ENCODE data around the gene NCK2.

- no peak for TF ChIP-seq CTCF (IDR thresholded peaks at IDR 0.05 in 2 of 3, conservative IDR thresholded peaks at IDR 0.05 in 1 of 3; ENCODE audit: borderline replicate concordance in 1 of 3, insufficient read depth in 1 of 3, low read depth in 2 of 3, low read length in 2 of 3)
- TF ChIP-seq SP1 (IDR thresholded peaks at IDR 0.05; ENCODE audit: low read depth), result no peak
- TF ChIP-seq EZH2phosphoT487 (IDR thresholded peaks at IDR 0.05; ENCODE audit: borderline replicate concordance), result no peak
- no peak for TF ChIP-seq EZH2 (IDR thresholded peaks at IDR 0.05)
- no peak for TF ChIP-seq POLR2A (IDR thresholded peaks at IDR 0.05; ENCODE audit: borderline replicate concordance, extremely low read depth, insufficient read depth, insufficient read length)
- TF ChIP-seq RAD21 (IDR thresholded peaks at IDR 0.05; ENCODE audit: low read depth), result no peak
- no peak for TF ChIP-seq ATF3 (IDR thresholded peaks at IDR 0.05)
Observed at GRCh38 chr2:105928563-105928962, 183.9 kb downstream of the NCK2 start.
